HCT116 (cell line): ENCODE data around the gene ACO2.

Experiments used
- EZH2 ChIP-seq: fragments of 200-600 bp; sonication (generic); IDR thresholded peaks from 2 replicates; pipeline ENCODE4 v1.6.1; 2017; ENCODE audit warnings: antibody characterized with exemption, mixed run types
- FOSL1 ChIP-seq: IDR thresholded peaks from 2 replicates; pipeline ENCODE4 v1.6.1; 2012; ENCODE audit warnings: low read depth
- POLR2A ChIP-seq: IDR thresholded peaks from 2 replicates; pipeline ENCODE4 v1.7.0; 2011; ENCODE audit warnings: borderline replicate concordance; ENCODE audit not compliant: insufficient read depth, insufficient read length; ENCODE audit errors: extremely low read depth
- POLR2AphosphoS5 ChIP-seq: IDR thresholded peaks from 2 replicates; pipeline ENCODE4 v1.6.1; 2011; ENCODE audit warnings: mild to moderate bottlenecking, low read depth, low read length, moderate library complexity
- RAD21 ChIP-seq: IDR thresholded peaks from 2 replicates; pipeline ENCODE4 v1.6.1; 2012; ENCODE audit warnings: low read depth, mild to moderate bottlenecking
- YY1 ChIP-seq: IDR thresholded peaks from 2 replicates; pipeline ENCODE4 v1.6.1; 2011; ENCODE audit warnings: low read length, low read depth, moderate library complexity, mild to moderate bottlenecking; ENCODE audit not compliant: insufficient replicate concordance; ENCODE audit errors: extremely low read depth
- TF ChIP-seq, protein P1 (sequence below), 3 experiments: fragments of 200-600 bp in 1 of 3; sonication (generic) in 1 of 3; IDR thresholded peaks in 2 of 3; conservative IDR thresholded peaks in 1 of 3; 2 replicates each; pipeline ENCODE4 v1.5.1; 2012 to 2017; ENCODE audit warnings: low read depth in 2 of 3, low read length in 2 of 3, antibody characterized with exemption in 1 of 3, borderline replicate concordance in 1 of 3, control low read depth in 1 of 3, mild to moderate bottlenecking in 1 of 3, mixed read lengths in 1 of 3, mixed run types in 1 of 3, moderate library complexity in 1 of 3; ENCODE audit not compliant: insufficient read depth in 1 of 3
- TF ChIP-seq, protein P2 (sequence below): IDR thresholded peaks from 2 replicates; pipeline ENCODE4 v1.6.1; 2012; ENCODE audit warnings: low read depth
- TF ChIP-seq, protein P3 (sequence below): IDR thresholded peaks from 2 replicates; pipeline ENCODE4 v1.6.1; 2011; ENCODE audit warnings: mild to moderate bottlenecking, low read length, moderate library complexity; ENCODE audit not compliant: insufficient replicate concordance; ENCODE audit errors: extremely low read depth

DNA sequence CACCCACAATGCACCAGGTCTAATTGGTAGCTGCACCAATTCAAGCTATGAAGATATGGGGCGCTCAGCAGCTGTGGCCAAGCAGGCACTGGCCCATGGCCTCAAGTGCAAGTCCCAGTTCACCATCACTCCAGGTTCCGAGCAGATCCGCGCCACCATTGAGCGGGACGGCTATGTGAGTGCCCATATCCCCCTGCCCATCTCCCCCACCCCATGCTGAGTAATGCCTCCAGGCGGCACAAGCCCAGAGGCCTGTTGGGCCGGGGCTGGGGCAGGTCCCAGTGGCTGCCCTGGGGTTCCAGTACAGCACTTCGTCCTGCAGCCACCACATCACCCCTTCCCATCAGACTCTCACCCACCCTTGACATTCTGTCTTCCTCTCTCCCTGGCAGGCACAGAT, 53.9 kb downstream of the ACO2 start:
- TF ChIP-seq POLR2AphosphoS5 (no peak), POLR2A (no peak), YY1 (no peak), EZH2 (no peak), RAD21 (no peak), FOSL1 (no peak)
- TF ChIP-seq, protein P1, sequence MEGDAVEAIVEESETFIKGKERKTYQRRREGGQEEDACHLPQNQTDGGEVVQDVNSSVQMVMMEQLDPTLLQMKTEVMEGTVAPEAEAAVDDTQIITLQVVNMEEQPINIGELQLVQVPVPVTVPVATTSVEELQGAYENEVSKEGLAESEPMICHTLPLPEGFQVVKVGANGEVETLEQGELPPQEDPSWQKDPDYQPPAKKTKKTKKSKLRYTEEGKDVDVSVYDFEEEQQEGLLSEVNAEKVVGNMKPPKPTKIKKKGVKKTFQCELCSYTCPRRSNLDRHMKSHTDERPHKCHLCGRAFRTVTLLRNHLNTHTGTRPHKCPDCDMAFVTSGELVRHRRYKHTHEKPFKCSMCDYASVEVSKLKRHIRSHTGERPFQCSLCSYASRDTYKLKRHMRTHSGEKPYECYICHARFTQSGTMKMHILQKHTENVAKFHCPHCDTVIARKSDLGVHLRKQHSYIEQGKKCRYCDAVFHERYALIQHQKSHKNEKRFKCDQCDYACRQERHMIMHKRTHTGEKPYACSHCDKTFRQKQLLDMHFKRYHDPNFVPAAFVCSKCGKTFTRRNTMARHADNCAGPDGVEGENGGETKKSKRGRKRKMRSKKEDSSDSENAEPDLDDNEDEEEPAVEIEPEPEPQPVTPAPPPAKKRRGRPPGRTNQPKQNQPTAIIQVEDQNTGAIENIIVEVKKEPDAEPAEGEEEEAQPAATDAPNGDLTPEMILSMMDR (IDR thresholded peaks at IDR 0.05 in 2 of 3, conservative IDR thresholded peaks at IDR 0.05 in 1 of 3; ENCODE audit: borderline replicate concordance in 1 of 3, insufficient read depth in 1 of 3, low read depth in 2 of 3, low read length in 2 of 3) = no peak
- TF ChIP-seq, protein P2, sequence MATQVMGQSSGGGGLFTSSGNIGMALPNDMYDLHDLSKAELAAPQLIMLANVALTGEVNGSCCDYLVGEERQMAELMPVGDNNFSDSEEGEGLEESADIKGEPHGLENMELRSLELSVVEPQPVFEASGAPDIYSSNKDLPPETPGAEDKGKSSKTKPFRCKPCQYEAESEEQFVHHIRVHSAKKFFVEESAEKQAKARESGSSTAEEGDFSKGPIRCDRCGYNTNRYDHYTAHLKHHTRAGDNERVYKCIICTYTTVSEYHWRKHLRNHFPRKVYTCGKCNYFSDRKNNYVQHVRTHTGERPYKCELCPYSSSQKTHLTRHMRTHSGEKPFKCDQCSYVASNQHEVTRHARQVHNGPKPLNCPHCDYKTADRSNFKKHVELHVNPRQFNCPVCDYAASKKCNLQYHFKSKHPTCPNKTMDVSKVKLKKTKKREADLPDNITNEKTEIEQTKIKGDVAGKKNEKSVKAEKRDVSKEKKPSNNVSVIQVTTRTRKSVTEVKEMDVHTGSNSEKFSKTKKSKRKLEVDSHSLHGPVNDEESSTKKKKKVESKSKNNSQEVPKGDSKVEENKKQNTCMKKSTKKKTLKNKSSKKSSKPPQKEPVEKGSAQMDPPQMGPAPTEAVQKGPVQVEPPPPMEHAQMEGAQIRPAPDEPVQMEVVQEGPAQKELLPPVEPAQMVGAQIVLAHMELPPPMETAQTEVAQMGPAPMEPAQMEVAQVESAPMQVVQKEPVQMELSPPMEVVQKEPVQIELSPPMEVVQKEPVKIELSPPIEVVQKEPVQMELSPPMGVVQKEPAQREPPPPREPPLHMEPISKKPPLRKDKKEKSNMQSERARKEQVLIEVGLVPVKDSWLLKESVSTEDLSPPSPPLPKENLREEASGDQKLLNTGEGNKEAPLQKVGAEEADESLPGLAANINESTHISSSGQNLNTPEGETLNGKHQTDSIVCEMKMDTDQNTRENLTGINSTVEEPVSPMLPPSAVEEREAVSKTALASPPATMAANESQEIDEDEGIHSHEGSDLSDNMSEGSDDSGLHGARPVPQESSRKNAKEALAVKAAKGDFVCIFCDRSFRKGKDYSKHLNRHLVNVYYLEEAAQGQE = no peak
- TF ChIP-seq, protein P3, sequence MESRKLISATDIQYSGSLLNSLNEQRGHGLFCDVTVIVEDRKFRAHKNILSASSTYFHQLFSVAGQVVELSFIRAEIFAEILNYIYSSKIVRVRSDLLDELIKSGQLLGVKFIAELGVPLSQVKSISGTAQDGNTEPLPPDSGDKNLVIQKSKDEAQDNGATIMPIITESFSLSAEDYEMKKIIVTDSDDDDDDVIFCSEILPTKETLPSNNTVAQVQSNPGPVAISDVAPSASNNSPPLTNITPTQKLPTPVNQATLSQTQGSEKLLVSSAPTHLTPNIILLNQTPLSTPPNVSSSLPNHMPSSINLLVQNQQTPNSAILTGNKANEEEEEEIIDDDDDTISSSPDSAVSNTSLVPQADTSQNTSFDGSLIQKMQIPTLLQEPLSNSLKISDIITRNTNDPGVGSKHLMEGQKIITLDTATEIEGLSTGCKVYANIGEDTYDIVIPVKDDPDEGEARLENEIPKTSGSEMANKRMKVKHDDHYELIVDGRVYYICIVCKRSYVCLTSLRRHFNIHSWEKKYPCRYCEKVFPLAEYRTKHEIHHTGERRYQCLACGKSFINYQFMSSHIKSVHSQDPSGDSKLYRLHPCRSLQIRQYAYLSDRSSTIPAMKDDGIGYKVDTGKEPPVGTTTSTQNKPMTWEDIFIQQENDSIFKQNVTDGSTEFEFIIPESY = no peak
